ENCODE results near the gene KBTBD3.
"Not testable (repeated sequence)": the region's sequence is repeated elsewhere in the genome, so short reads cannot be mapped to it uniquely, and the experiment has no call there.

The KBTBD3 gene

GRCh38 chr11:106061954-106062949 is 14.9 kb downstream of the KBTBD3 start:
- DNase-seq (ENCODE audit: low spot score) (no peak), FAIRE-seq (no peak)

GRCh38 chr11:106061249-106061784 is 15.8 kb downstream of the KBTBD3 start:
- no peak for DNase-seq (ENCODE audit: low spot score)
- FAIRE-seq = no peak

- FAIRE-seq (no peak), DNase-seq (ENCODE audit: low spot score) (no peak)
These were observed 17.5 kb downstream of the KBTBD3 start for GRCh38 chr11:106059617-106060016.

- not testable (repeated sequence) for FAIRE-seq; DNase-seq (ENCODE audit: low spot score)
These were observed 18.8 kb downstream of the KBTBD3 start for GRCh38 chr11:106058377-106058776.

- FAIRE-seq = no peak
- no peak for DNase-seq (ENCODE audit: low spot score)
These were observed 26.0 kb downstream of the KBTBD3 start for GRCh38 chr11:106051103-106051502.

GRCh38 chr11:106049727-106050476 is 27.2 kb downstream of the KBTBD3 start:
- no peak for DNase-seq (ENCODE audit: low spot score)
- FAIRE-seq = no peak

GRCh38 chr11:106047631-106048030 is 29.5 kb downstream of the KBTBD3 start:
- FAIRE-seq (no peak), DNase-seq (ENCODE audit: low spot score) (no peak)

- DNase-seq (ENCODE audit: low spot score) (no peak), FAIRE-seq (no peak)
These were observed 33.6 kb downstream of the KBTBD3 start for GRCh38 chr11:106043540-106043939.

- DNase-seq (ENCODE audit: low spot score) (no peak), FAIRE-seq (no peak)
These were observed 44.3 kb downstream of the KBTBD3 start for GRCh38 chr11:106032861-106033260.

- FAIRE-seq (no peak), DNase-seq (ENCODE audit: low spot score) (no peak)
These were observed 45.2 kb downstream of the KBTBD3 start for GRCh38 chr11:106031936-106032335.

- DNase-seq (ENCODE audit: low spot score) (no peak), FAIRE-seq (no peak)
These were observed 45.8 kb downstream of the KBTBD3 start for GRCh38 chr11:106031202-106031810.

GRCh38 chr11:106030609-106031008 is 46.5 kb downstream of the KBTBD3 start:
- FAIRE-seq (no peak), DNase-seq (ENCODE audit: low spot score) (no peak)

GRCh38 chr11:106022795-106023275 is 54.3 kb downstream of the KBTBD3 start:
- FAIRE-seq = no peak

GRCh38 chr11:106021967-106022794 is 55.0 kb downstream of the KBTBD3 start, which contains the start of gene MSANTD4:
Gene MSANTD4 (minus strand): TSS chr11:106022240. CDS start chr11:106010917, 11,323 bp downstream.
- FAIRE-seq (peak; percentile 91), DNase-seq (ENCODE audit: low spot score) (peak; percentile 94)

More at GRCh38 chr11:106022795-106023275, 54.3 kb downstream of the KBTBD3 start:
- DNase-seq (ENCODE audit: low spot score) = no peak

- FAIRE-seq (no peak), DNase-seq (ENCODE audit: low spot score) (no peak)
These were observed 55.8 kb downstream of the KBTBD3 start for GRCh38 chr11:106021181-106021966.

- no peak for DNase-seq (ENCODE audit: low spot score)
- FAIRE-seq = no peak
These were observed 60.1 kb downstream of the KBTBD3 start for GRCh38 chr11:106017093-106017492.

GRCh38 chr11:106015066-106015465 is 62.1 kb downstream of the KBTBD3 start:
- no peak for FAIRE-seq

GRCh38 chr11:106014620-106015019 is 62.5 kb downstream of the KBTBD3 start:
- FAIRE-seq = no peak
- no peak for DNase-seq (ENCODE audit: low spot score)

More at GRCh38 chr11:106015066-106015465, 62.1 kb downstream of the KBTBD3 start:
- DNase-seq (ENCODE audit: low spot score) = no peak

GRCh38 chr11:106014035-106014434 is 63.1 kb downstream of the KBTBD3 start:
- DNase-seq (ENCODE audit: low spot score) = no peak
- FAIRE-seq = no peak
